Suppressor macrophage (primary cell): ENCODE results near the gene RILPL2.
"Not testable (repeated sequence)": the region's sequence is repeated elsewhere in the genome, so short reads cannot be mapped to it uniquely, and the experiment has no call there.

ENCODE experiments used
- DNase-seq, 4 experiments: peaks; one replicate each; pipeline ENCODE4 v3.0.0-alpha.2; 2020 to 2022

Gene RILPL2

GRCh38 chr12:123449856-123450255 lies 13.4 kb upstream of the RILPL2 start:
- no peak for DNase-seq

DNA sequence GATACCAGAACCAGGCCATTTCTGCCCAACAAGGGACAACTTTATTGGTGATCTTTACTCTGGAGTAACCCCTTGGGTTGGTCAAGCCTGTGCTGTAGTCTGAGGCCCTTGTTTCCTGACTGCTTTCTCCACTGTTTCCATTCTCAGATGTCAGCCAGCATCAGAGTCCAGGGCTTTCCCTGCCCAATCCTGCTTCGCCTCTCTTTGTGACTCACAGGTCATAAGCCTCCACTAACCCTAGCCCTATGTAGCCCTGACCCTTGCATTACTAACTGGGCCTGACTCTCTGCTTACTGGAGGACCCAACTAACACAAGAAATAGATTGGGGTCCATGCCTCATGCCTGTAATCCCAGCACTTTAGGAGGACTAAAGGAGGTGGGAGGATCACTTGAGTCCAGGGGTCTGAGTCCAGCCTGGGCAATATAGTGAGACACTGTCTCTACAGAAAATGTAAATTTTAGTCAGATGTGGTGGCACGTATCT lies 12.8 kb upstream of the RILPL2 start:
- peak; percentile 77 to 91 (median 78) for DNase-seq

DNA sequence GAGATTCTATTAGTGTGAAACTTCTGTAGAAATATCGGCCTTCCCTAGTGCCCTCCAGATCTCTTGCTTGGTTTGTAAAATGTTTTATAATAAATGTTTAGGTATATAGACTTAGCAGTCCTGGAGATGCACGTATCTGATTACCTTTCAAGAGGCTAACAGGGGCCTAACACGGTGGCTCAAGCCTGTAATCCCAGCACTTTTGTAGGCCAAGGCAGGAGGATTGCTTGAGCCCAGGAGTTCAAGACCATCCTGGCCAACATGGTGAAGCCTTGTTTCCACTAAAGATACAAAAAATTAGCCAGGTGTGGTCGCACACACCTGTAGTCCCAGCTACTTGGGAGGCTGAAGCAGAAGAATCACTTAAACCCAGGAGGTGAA lies 9.8 kb upstream of the RILPL2 start:
- no peak for DNase-seq

DNA sequence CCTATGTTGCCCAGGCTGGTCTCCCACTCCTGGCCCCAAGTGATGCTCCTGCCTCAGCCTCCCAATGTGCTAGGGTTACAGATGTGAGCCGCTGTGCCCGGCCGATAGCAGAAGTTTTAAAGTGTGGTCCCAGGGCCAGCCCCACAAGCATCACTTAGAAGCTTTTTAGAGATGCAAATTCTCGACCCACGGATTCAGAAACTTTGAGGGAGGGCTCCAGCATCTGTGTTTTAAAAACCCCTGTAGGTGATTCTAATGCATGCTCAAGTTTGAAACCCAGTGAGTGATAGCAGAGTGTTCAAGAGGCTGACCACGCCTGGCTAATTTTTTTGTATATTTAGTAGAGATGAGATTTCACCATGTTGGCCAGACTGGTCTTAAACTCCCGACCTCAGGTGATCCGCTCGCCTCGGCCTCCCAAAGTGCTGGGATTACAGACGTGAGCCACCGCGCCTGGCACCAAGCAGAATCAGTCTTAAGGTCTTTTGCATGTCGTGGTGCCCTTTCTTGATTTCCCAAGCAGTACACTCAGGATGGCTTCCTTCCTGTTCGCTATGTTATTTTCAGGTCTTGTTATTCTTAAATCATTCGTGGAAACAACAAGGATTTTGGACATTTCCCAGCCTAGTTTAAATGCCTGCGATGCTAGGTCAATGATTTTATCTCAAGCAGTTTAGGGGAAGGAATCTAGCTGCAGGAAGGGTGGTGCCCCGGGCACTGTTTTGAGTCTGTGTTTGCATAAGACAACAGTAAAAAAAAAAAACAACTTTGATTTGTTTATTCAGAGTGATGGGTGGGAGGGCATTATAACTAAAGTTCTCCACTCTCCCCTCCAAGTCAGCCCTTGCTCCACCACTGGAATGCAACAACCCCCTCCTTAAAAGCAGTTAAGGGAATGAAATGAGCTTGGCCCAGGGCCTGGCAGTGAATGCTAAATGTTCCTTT lies 9.2 kb upstream of the RILPL2 start:
- DNase-seq, result peak in 2 of 4 experiments; percentile 45 to 52

DNA sequence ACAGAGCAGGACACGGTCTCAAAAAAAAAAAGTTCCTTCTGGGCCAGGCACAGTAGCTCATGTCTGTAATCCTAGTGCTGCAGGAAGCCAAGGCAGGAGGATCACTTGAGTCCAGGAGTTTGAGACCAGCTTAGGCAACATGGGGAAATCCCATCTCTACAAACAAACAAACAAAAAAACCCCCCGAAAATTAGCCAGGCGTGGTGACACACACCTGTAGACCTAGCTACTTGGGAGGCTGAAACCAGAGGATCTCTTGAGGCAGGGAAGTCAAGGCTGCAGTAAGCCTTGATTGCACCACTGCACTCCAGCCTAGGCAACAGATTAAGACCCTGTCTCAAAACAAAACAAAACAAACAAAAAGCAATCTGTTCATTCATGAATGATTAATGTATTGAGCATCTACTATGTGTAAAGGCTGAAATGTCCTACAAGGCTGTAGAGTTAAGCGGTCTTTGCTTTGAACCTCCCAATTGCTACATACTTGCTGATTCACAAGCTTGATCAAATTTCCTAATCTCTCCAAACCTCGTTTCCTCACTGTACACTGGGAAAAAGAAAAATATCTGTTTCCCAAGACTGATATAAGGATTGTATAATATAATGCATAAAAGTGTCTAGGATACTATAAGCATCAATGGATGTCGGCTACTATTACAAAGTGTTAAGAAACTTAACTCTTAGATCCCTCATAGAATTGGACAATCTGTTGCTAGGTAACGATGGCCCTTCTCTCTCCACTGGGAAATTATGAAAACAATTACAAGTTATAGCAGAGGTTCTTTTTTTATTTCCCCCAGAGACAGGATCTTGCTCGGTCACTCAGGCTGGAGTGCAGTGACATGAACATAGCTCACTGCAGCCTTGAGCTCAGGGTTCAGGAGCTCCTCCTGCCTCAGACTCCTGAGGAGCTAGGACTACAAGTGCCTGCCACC lies 7.9 kb upstream of the RILPL2 start:
- DNase-seq, result peak in 3 of 4 experiments; percentile 48 to 79 (median 70)

GRCh38 chr12:123442774-123443173 lies 6.3 kb upstream of the RILPL2 start:
- DNase-seq, result peak in 2 of 4 experiments; percentile 23 to 46

- no peak for DNase-seq
Measured at GRCh38 chr12:123441523-123442164, 5.2 kb upstream of the RILPL2 start.

DNA sequence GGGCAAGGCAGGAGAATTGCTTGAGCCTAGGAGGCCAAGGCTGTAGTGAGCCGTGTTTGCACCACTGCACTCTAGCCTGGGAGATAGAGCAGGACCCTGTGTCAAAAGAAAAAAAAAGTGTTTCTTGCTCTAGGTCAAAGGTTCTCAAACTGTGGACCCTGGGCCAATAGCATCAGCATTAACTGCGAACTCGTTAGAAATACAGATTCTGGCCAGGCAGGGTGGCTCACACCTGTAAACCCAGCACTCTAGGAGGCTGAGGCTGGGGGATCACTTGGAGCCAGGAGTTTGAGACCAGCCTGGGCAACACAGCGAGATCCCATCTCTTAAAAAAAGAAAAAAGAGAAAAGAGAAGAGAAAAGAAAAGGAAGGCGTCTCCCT lies 858 bp downstream of the RILPL2 start:
- DNase-seq, result peak in 1 of 4 experiments; percentile 22

- DNase-seq, result no peak
Measured at GRCh38 chr12:123433615-123434014, 2.9 kb downstream of the RILPL2 start.

DNA sequence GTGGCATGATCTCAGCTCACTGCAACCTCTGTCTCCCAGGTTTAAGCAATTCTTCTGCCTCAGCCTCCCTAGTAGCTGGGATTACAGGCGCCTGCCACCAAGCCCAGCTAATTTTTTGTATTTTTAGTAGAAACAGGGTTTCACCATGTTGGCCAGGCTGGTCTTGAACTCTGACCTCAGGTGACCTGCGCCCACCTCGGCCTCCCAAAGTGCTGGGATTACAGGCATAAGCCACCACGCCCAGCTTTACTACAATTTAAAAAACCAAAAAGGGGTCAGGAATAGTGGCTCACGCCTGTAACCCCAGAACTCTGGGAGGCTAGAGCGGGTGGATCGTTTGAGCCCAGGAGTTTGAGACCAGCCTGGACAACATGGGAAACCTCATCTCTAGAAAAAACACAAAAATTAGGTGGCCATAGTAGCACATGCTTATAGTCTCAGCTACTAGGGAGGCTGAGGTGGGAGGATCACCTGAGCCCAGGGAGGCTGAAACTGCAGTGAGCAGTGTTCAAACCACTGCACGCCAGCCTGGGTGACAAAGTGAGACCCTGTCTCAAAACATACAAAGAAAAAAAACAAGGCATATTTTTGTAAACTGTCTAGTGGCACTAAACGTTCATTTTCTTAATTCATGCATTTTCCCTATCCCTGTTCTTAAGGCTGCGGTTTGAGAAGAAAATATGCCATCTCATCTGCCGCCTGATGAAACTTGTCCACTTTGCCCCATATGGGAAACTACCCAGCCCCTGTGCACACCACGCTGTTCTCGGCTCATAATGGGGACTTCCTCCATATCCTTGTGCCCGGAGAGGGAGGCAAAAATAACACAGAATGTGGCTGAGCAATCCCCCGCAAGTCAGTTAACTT lies 4.3 kb downstream of the RILPL2 start:
- DNase-seq, result peak; percentile 87 to 94 (median 90)

GRCh38 chr12:123429101-123429500 lies 7.4 kb downstream of the RILPL2 start:
- DNase-seq, result not testable (repeated sequence)

DNA sequence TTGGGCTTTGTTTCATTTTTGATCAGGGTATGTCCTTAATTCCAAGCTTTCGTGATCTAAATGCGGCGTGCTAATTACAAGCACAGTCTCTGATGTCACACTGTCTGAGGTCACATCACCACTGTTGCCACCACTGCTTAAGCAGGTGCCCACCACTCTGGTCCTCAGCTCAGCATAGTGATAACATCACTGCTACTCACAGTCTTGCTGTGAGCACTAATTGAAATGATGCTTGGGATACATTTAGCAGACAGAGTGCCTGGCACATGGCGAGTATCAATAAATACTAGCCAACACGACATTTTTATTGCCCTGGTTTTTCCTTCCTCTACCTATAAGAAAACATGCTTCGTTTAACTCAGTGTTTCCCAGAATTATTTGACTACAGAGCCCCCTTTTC lies 7.9 kb downstream of the RILPL2 start:
- DNase-seq, result no peak

DNA sequence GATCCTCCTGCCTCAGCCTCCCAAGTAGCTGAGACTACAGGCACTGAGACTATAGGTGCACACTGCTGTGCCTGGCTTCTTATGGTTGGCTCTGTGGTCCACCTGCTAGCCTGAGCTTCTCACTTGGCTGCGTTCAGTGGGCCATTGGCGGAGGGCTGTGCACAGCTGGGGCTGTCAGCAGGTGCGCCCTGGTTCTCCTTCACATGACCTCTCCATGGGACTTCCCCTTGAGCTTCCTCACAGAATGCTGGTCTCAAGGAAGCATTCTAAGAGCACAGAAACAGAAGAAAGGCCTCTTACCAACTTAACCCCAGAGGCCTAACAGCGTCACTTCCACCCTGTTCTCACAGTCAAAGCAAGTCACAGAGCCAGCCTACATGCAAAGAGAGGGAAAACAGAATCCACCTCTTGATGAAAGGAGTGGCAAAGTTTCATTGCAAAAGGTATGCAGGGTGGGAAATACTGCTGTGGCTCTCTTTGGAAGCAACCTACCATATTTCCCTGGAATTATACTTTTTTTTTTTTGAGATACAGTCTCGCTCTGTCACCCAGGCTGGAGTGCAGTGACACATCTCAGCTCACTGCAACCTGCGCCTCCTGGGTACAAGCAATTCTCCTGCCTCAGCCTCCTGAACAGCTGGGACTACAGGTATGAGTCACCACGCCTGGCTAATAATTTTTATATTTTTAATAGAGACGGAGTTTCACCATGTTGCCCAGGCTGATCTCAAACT lies 9.3 kb downstream of the RILPL2 start:
- peak in 1 of 4 experiments; percentile 10 for DNase-seq

- DNase-seq, result no peak
Measured at GRCh38 chr12:123421314-123421713, 15.2 kb downstream of the RILPL2 start.

GRCh38 chr12:123410041-123410412 lies 26.5 kb downstream of the RILPL2 start:
- no peak for DNase-seq

DNA sequence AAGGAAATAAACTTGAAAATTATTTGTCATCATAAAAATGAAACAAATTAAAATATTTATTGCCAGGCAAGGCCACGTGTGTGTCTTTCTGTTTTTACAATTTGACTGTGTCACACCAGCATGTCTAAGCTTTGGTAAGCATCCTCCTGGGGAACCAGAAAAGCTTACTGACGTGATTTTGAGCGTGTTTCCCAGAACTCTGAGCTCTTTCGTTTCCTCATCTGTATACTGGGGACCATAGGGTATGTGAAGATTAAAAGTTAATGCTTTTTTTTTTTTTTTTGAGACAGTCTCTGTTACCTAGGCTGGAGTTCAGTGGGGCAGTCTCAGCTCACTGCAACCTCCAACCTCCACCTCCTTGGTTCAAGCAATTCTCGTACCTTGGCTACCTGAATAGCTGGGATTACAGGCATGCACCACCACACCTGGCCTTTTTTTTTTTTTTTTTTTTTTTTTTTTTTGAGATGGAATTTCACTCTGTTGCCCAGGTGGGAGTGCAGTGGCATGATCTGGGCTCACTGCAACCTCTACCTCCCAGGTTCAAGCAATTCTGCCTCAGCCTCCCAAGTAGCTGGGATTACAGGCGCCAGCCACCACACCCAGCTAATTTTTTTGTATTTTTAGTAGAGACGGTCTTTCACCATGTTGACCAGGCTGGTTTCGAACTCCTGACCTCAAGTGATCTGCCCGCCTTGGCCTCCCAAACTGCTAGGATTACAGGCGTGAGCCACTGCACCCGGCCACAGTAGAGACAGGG lies 27.0 kb downstream of the RILPL2 start:
- DNase-seq, result not testable (repeated sequence)

DNA sequence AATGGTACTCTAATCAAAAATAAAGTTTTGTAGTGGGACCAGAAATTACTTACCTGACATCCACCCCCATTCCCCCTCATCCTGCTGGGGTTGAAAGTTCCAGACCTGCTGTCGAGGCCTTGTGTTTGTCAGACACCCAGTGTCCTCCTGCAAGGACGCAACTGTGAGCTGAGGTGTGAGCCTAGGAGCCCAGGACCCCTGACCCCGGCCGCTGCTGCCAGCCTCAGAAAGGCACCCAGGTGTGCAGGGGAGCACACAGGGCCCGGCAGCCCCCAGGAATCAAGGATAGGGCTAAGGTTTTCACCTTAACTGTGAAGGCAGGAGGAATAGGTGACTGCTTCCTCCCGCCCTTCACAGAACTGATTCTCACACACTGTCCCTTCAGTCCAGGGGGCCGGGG lies 27.9 kb downstream of the RILPL2 start:
- not testable (repeated sequence) for DNase-seq

DNA sequence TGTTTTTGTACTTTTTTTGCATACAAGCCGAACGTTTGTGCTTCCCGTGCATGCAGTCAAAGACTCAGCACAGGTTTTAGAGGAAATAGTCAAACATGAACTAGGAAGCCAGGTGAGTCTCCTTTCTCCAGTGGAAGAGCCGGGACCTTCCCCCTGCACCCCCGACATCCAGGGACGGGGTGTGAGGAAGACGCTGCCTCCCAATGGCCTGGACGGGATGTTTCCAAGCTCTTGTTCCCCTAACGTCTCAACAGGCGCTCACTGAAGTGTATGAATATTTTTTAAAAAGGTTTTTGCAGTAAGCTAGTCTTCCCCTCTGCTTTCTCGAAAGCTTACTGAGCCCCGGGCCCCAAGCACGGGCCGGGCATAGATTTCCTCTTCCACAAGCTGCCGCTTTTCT lies 28.6 kb downstream of the RILPL2 start:
- DNase-seq, result not testable (repeated sequence)

DNA sequence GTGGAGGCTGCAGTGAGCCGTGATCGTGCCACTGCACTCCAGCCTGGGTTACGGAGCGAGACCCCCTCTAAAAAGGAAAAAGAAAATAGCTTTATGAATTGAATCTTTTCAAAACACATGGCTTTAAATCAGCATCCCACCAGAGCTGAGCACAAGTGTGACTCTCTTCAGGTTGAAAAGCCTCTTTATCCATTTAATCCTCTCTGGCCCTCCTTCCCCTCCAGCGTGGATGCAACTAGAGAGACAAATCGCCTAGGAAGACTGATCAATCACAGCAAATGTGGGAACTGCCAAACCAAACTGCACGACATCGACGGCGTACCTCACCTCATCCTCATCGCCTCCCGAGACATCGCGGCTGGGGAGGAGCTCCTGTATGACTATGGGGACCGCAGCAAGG lies 29.2 kb downstream of the RILPL2 start:
- not testable (repeated sequence) for DNase-seq

GRCh38 chr12:123404581-123404980 lies 31.9 kb downstream of the RILPL2 start:
- no peak for DNase-seq
